IMR-90 (cell line): ENCODE results near the gene DAND5.

Source experiments
- CTCF ChIP-seq: conservative IDR thresholded peaks from 2 replicates; pipeline ENCODE4 v1.5.1; 2012; ENCODE audit warnings: mild to moderate bottlenecking, low read depth, low read length, improper control_type of control experiment
- ELK1 ChIP-seq: fragments of 150-350 bp; IDR thresholded peaks from 2 replicates; pipeline ENCODE4 v1.6.1; 2016; ENCODE audit warnings: low read depth, mild to moderate bottlenecking, low read length, moderate library complexity, borderline replicate concordance
- POLR2A ChIP-seq: IDR thresholded peaks from 2 replicates; pipeline ENCODE4 v1.6.1; 2012; ENCODE audit warnings: mild to moderate bottlenecking, low read depth, low read length

DNA sequence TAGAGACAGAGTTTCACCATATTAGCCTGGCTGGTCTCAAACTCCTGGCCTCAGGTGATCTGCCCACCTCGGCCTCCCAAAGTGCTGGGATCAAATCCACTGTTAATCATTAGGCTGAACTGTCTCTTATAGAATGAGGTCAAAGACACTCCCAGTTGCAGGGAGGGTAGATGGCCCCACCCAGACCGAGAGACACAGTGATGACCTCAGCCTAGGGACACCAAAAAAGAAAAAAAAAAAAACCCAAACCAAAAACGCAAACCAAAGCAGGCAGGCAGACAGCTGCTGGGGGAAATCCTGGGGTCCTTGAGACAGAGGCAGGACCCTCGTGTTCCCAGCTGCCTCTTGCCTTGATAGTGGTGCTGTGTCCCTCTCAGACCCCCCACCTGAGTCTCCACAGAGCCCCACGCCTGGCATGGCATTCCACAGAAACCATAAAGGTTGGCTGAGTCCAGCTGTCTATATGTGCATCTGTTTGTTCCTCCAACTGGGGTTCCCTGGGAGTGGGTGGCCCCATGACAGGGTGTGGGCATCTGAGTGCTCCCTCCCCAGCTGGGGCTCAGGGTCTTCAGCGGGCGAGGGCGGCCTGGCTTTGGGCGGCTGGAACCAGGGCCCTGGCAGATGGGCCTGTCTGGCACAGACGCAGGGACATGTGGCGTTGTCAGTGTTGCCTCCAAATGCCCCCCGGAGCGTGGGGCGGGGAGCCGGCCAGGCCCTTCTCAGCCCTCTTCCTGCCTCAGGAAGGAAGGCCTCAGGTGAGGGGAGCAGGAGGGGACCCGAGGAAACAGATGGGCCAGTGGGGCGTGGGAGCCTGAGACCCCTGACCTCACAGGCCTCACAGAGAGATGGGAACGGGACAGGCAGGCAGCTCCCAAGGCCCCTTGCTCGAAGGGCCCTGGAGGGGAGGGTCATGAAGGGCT, 5.2 kb downstream of the DAND5 start:
- TF ChIP-seq CTCF (no peak), POLR2A (no peak), ELK1 (no peak)
